Left ventricle myocardium inferior (tissue), 1 donor: ENCODE results near the gene LRRC7. TPM values are rescaled to one million over a fixed set of nuclear protein-coding genes. Genes with fewer than 3 reads are reported as not detected.

ENCODE experiments used
- DNase-seq: peaks from one replicate; pipeline ENCODE4 v3.0.0-alpha.2; 2020
- H3K27ac ChIP-seq: fragments of 200-600 bp; replicated peaks from 2 replicates; pipeline ENCODE4 v1.8.0; 2021
- H3K27me3 ChIP-seq: fragments of 200-600 bp; 2 replicates; pipeline ENCODE4 v1.8.0; 2021; ENCODE audit warnings: low read depth
- H3K36me3 ChIP-seq: fragments of 200-600 bp; 2 replicates; pipeline ENCODE4 v1.8.0; 2021
- H3K4me1 ChIP-seq: fragments of 200-600 bp; 2 replicates; pipeline ENCODE4 v1.8.0; 2021
- H3K4me3 ChIP-seq: fragments of 200-600 bp; 2 replicates; pipeline ENCODE4 v1.8.0; 2021; ENCODE audit warnings: mild to moderate bottlenecking, moderate library complexity
- H3K9me3 ChIP-seq: fragments of 200-600 bp; replicated peaks from 2 replicates; pipeline ENCODE4 v1.8.0; 2021
- CTCF ChIP-seq: fragments of 200-600 bp; IDR thresholded peaks from 2 replicates; pipeline ENCODE4 v1.8.0; 2021; ENCODE audit warnings: antibody characterized with exemption, mild to moderate bottlenecking, borderline replicate concordance
- intact Hi-C: fragments of 100-400 bp; cut with micrococcal nuclease; formaldehyde crosslinking; loops from one replicate; pipeline ENCODE4 v1.11.0; 2022
- total RNA-seq: library from RNA; stranded (reverse); fragmentation: NEBNext Ultra II Directional; extraction: Animal tissue kit (Norgen Biotek cat#: 25700); gene quantifications from one replicate; pipeline ENCODE4 v1.2.1, GENCODE V29; 2021
- donor health status: DM: no; HTN: yes; CAD: no; lungs with severe emphysema.

LRRC7 gene
- total RNA-seq, 1 donor from 2014 or later, result 0.44 TPM

- H3K27ac ChIP-seq, result no peak overlapping the region
- no peak overlapping the region for H3K4me3 ChIP-seq
- H3K9me3 ChIP-seq, result no peaks in the 10 kb centered on the region
- DNase-seq, result no peak
- TF ChIP-seq CTCF, result no peak
- intact Hi-C loops, result no loop called here
- H3K36me3 ChIP-seq, result no peaks in the 10 kb centered on the region
- no peaks in the 10 kb centered on the region for H3K27me3 ChIP-seq
- no peaks in the 10 kb centered on the region for H3K4me1 ChIP-seq
Measured at GRCh38 chr1:69845655-69846054, 277.9 kb downstream of the LRRC7 start.

GRCh38 chr1:69846267-69846666 lies 278.5 kb downstream of the LRRC7 start:
- Histone ChIP-seq H3K27ac (no peak overlapping the region), H3K4me1 (no peaks in the 10 kb centered on the region), H3K27me3 (no peaks in the 10 kb centered on the region), H3K9me3 (no peaks in the 10 kb centered on the region), H3K36me3 (no peaks in the 10 kb centered on the region), H3K4me3 (no peak overlapping the region)
- TF ChIP-seq CTCF, result no peak
- DNase-seq, result no peak
- intact Hi-C loops, result no loop called here

- H3K4me1 ChIP-seq, result no peaks in the 10 kb centered on the region
- H3K36me3 ChIP-seq, result no peaks in the 10 kb centered on the region
- no peak overlapping the region for H3K27ac ChIP-seq
- TF ChIP-seq CTCF, result no peak
- no peak overlapping the region for H3K4me3 ChIP-seq
- H3K27me3 ChIP-seq, result no peaks in the 10 kb centered on the region
- H3K9me3 ChIP-seq, result no peaks in the 10 kb centered on the region
- intact Hi-C loops, result no loop called here
- DNase-seq, result no peak
Measured at GRCh38 chr1:69847670-69848069, 279.9 kb downstream of the LRRC7 start.

- Histone ChIP-seq H3K27ac (no peak overlapping the region), H3K27me3 (no peaks in the 10 kb centered on the region), H3K36me3 (no peaks in the 10 kb centered on the region), H3K4me3 (no peak overlapping the region), H3K4me1 (no peaks in the 10 kb centered on the region), H3K9me3 (no peaks in the 10 kb centered on the region)
- intact Hi-C loops, result no loop called here
- no peak for TF ChIP-seq CTCF
- no peak for DNase-seq
Measured at GRCh38 chr1:69852151-69852550, 284.4 kb downstream of the LRRC7 start.

- no peak for TF ChIP-seq CTCF
- Histone ChIP-seq H3K27ac (no peak overlapping the region), H3K36me3 (no peaks in the 10 kb centered on the region), H3K4me3 (no peak overlapping the region), H3K9me3 (no peaks in the 10 kb centered on the region), H3K4me1 (no peaks in the 10 kb centered on the region), H3K27me3 (no peaks in the 10 kb centered on the region)
- intact Hi-C loops, result no loop called here
- no peak for DNase-seq
Measured at GRCh38 chr1:69852706-69853105, 285.0 kb downstream of the LRRC7 start.

GRCh38 chr1:69858534-69858933 lies 290.8 kb downstream of the LRRC7 start:
- Histone ChIP-seq H3K27ac (no peak overlapping the region), H3K36me3 (no peaks in the 10 kb centered on the region), H3K27me3 (no peaks in the 10 kb centered on the region), H3K9me3 (no peaks in the 10 kb centered on the region), H3K4me3 (no peak overlapping the region), H3K4me1 (no peaks in the 10 kb centered on the region)
- no peak for DNase-seq
- TF ChIP-seq CTCF, result no peak
- intact Hi-C loops, result no loop called here
